Dedifferentiated amniotic fluid mesenchymal stem cell (primary cell): ENCODE results near the gene GRIN2A.

Source experiments
- DNase-seq: peaks from one replicate; pipeline ENCODE4 v3.0.0-alpha.2; 2016; ENCODE audit errors: extremely low spot score

Gene GRIN2A

DNA sequence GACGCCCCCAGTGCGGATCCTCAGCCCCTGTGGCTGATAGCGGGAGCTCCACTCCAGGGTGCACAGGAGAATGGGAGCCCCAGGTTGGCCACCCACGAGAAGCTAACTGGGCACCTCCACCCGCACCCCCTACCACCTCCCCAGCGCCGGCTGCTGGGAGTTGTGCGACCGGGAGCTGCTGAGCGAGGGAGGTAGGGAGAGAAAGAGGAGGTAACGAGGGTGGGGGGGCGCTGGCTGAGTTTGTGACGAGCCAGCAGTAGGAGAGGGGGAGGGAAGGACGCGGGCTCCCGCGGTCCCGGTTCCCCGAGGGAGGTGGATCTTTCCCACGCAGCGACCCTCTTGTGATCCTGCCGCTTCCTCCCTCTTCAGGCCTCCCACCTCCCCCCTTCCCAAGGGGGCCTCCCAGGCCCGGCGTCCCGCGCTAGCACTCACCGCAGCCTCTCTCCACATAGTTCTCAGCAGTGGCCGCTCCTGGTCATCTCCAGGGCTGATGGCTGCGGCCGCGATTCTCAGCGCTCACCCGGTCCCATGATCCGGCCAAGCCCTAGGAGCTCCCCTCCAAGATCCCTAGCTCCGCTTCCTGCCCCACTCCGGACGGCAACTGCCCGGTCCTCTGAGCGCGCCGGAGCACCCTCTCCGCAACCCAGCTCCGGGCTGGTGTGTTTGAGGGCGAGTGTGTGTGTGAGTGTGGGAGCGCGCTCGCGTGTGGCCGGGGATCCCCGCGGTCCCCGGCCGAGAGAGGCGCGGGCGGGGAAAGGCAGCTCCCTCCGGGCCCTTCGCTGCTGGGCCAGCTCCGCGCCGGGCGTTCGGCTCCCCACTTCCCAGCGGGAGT is at the start of gene GRIN2A:
Gene GRIN2A (minus strand): TSS at position 207 of the 832 bp plus-strand sequence. CDS start 2,017 bp downstream, outside the sequence.
- DNase-seq = no peak

DNA sequence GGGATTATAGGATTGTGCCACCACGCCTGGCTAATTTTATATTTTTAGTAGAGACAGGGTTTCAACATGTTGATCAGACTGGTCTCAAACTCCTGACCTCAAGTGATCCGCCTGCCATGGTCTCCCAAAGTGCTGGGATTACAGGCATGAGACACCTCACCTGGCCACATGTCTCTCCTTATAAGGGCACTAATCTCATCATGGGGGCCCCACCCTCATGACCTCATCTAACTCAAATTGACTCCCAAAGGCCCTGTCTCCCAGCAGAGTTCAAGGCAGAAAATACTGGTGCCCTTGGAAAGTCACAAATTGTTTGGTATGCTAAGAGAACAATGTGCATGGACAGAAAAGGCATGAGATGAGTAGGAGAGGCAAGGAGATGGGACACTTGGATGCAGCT is 49.3 kb upstream of the GRIN2A start:
- no peak for DNase-seq

- no peak for DNase-seq
These were observed 46.6 kb upstream of the GRIN2A start for GRCh38 chr16:10228779-10229178.

DNA sequence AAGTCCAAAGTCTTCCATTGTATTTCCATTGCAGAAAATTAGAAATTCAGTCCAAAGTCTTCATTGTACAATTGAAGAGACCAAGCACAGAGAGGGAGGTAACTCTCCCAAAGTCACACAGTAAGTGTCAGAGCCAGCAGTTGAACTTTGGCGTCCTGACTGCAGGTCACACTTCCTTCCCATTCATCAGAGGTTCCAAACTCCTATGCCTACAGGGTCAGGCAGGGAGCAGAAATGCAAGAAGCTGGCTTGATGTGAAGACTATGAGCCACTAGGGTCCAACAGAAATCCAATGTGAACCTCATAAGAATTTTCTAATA is 44.7 kb upstream of the GRIN2A start:
- no peak for DNase-seq

DNA sequence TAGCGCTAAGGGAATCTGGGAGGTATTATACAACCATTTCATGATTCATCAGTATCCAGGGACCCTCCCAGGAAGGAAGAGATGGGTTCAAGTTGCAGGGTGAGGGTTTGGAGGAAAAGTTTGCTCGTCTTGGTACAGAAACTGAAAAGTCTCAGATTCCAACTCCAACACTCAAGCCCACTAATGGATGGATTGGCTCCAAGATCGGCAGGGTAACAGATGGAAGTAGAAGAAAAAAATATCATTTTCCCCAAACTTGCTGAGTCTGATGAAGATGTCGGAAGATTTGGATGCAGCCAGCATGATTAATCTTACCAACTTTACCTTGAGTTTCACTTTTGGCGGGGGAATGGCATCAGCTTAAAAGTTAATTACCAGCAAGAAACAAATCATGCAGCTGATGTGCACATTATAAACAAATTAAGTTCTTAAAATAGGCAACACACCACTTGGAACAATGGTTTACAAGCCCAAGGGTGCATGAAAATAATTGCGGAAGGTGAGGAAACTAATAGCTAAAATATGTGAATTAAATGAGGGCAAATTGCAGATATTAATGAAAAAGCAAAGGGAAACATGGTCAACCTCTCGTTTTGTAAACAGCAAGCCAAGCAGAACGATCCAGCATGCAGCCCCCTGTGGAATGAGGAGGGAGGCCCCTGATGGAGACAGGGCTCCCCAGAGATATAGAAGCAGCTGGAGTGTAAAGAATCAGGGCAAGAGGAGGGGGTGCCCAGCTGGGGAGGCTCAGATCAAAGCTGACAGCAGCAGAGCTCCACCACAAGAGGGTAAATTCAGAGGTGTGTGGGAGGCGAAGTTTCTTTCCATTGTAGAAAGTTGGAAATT is 44.1 kb upstream of the GRIN2A start:
- no peak for DNase-seq

GRCh38 chr16:10225653-10226052 is 43.4 kb upstream of the GRIN2A start:
- DNase-seq = no peak

DNA sequence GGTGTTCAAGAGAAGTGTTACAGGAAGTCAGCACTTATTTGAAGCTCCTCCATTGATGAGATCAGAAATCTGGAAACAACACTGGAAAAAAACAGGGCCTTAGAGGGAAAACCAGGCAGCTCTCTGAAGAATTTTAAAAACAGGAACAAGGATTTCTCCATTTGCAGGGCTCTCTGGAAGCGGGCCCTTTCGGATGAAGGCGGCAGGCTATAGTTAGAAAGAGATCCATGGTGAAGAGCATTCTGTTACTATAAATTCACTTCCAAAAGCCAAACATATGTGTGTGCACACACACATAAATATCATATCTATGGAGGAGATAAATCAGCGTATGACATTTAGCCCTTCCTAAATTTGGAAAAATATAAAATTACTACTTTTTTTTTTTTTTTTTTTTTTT is 42.6 kb upstream of the GRIN2A start:
- no peak for DNase-seq

DNA sequence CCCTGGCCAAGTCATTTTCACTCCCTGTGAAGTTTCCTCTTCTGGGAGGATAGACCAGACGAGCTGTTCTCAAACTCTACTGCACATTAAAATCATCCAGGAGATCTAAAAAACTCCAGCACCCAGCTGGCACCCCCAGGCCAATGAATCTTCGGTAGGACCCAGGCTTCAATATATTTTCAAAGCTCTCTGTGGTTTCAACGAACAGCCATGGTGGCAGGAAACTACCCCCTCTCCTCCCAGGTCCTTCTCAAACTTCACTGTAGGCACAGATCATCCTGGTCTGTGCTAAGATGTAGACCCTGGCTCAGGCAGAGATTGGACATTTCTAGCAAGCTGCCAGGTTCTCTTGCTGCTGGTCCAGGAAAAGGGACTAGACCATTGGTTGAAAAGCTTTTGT is 38.7 kb upstream of the GRIN2A start:
- no peak for DNase-seq

DNA sequence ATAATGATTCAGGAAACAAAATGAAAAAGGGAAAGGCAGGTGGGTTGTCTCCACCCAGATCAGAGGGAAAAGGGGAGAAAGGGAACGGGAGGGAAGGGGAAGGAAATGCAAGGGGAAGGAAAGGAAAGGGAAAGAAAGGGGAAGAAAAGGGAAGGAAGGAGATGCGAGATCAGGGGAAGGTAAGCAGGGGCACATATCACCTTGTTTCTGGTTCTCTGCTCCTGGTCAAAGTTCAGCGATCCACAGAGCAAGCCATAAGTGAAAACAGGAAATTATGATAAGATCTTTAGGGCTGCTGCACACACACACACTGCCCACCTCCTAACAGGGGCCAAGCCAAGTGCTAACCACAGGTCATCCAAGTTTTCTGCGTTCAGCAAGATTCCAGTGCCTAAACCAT is 37.5 kb upstream of the GRIN2A start:
- no peak for DNase-seq

DNA sequence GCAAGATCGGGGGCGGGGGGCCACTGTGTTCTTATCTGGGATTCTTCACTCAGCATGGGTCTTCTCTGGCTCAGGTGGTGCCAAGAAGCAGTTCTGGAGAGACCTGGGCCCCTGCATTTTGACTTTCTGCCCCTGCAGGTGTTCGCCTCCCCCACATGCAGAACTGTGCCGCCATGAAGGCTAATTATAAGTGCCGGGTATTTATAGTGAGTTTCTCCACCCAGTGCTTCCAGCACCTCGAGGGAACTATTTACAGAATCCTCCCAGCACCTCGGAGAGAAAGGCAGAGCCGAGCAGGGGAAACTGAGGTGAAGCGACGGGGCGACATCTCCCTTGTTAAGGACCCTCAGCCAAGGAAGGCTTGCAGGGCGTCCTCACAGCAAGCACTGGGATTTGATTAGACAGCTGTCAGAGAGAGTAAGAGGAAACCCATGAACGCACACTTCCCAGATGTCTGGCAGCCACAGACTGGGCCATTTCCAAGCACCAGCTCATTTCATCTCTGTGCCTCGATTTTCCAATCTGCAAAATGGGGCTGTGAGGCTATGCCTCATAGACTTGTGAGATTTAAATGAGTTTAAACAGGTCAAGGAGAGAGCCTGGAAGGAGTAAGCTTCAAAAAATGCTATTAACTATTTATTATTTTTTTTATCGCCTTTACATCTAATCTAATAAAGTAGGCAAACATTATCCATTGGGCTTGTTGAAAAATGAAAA is 36.4 kb upstream of the GRIN2A start:
- DNase-seq = no peak

GRCh38 chr16:10213748-10214147 is 31.5 kb upstream of the GRIN2A start:
- DNase-seq = no peak

- DNase-seq = no peak
These were observed 28.7 kb upstream of the GRIN2A start for GRCh38 chr16:10210944-10211343.

DNA sequence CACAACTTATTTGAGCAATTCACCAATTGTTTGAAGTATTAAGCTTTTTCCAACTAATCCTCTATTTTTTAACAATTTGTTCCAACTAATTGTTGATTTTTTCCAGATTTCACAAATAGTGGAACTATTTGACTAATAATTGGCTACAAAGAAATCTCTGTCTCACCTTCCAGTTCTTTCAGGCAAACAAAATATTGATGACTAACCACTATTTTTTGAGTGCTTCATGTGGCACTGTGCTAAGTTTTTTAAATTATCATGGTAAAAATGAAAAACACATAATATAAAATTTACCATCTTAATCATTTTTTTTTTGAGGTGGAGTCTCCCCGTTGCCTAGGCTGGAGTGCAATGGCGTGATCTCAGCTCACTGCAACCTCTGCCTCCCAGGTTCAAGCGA is 24.6 kb upstream of the GRIN2A start:
- DNase-seq = no peak

DNA sequence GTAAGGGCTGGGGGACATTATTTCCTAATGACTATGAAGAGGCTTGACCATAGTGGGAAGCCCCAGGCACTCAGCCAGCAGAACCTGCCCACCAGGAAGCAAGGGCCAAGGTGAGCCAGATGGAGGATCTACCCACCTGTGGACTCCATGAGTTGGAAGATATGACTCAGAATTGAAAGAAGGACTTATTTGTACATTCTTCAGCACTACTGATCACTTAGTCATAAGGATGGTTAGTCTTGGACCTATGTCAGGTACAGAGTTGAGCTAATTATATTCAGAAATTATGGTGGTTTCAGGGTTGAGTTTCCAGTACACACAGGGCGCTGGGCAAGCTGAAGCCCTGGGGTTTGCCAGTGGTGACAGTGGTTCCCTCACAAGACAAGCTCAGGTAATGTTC is 24.0 kb upstream of the GRIN2A start:
- no peak for DNase-seq

DNA sequence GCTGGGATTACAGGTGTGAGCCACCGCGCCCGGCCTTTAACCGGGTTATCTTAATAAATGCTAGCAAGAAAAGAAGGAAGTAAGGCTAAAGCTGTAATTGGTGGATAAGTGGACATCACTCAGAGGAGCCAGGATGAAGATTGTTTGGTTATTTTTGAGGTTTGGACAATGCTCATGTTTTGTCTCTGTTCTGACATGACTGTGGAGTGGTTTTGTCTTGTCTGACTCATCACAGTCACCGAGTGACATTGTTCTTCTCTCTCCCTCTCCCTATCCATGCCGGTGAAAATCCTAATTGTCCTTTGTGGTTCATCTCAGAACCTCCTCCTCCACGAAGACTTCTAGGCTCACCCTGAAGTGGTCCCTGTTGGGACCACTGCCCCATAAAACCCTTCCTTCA is 23.5 kb upstream of the GRIN2A start:
- no peak for DNase-seq

DNA sequence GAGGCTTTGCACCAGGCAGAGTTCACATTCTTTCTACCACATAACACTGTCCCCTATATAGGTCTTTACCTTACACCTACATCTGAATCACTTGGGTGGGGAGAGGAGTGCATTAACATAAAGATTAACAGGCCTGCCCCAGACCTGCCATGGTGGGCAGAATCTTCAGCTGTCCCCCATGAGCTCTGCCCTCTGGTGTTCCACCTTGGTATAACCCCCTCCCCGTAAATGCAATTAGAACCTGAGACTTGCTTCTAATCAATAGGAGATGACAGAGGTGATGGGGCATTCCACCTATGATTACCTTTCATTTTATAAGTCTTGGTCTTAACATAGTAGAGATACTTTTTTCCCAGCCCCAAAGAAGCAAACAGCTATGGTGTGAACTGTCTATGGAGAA is 20.4 kb upstream of the GRIN2A start:
- DNase-seq = no peak

DNA sequence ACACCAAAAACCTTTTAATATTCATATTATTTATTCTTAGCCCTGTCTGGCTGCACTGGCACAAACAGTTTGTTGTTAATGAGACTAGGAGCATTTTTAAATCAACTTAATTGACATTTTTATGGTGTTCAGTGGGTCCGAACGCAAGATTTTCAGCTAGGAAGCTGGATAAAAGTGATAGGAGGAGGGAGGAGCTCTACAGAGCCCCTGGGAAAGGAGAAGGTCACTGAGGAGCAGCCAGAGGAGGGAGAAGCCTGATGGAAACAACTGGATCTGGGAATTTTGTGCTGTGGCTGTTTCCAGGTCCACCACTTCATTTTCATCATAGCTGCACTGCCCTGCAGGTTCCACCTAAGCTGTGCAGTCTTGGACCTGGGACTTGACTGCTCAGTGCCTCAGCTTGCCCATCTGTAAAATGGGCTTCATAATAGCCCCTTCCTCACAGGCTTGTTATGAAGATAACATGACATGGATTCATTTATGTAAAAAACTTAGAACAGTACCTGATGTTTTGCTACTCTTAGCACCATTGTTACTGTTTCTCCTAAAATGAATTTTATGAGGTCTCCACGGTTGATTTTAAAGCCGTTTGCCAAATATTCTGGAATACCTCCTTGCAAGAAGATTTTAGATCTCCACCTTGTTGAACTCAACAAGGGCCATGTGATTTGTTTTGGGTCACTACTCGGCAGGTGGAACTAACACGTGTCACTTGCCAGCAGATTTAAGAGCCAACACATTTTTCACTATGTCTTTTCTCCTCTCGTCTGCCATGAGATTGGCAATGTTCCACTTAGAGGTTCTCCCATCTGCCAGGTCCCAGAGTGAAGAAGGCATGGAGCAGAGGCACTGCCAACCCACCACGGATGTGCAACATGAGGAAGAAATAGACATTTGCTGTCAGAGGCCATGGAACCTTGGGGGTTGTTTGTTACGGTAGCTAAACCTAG is 18.7 kb upstream of the GRIN2A start:
- no peak for DNase-seq

- no peak for DNase-seq
These were observed 14.8 kb upstream of the GRIN2A start for GRCh38 chr16:10196999-10197398.

- DNase-seq = no peak
These were observed 8.9 kb upstream of the GRIN2A start for GRCh38 chr16:10191096-10191495.

- DNase-seq = no peak
These were observed 7.7 kb upstream of the GRIN2A start for GRCh38 chr16:10189861-10190390.

- DNase-seq = no peak
These were observed 6.0 kb upstream of the GRIN2A start for GRCh38 chr16:10188236-10188635.
